A549 (cell line): ENCODE measurements around the gene NXF1. TPM values are rescaled to one million over a fixed set of nuclear protein-coding genes. Genes with fewer than 3 reads are reported as not detected.

ENCODE experiments used
- ATAC-seq, 2 experiments: fragments of 200-7000 bp in 1 of 2; fragments of >200 bp in 1 of 2; cut with Nextera tagmentation in 1 of 2; cut with Tn5 transposase in 1 of 2; 3 replicates each; pipeline versions ENCODE4 v1.8.0 to v1.9.1; 2018 to 2020; ENCODE audit warnings: mild to moderate bottlenecking in 1 of 2, moderate library complexity in 1 of 2
- CTCF ChIA-PET: fragments of 300-600 bp; sonication (Branson Sonifier 250); formaldehyde crosslinking; extraction: SDS; loops from one replicate; lab custom pipeline; 2021; ENCODE audit warnings: antibody characterized with exemption, inconsistent platforms; lab: Yijun Ruan, JAX
- POLR2A ChIA-PET: fragments of 350-600 bp; formaldehyde crosslinking; extraction: SDS; loops from one replicate; lab custom pipeline; 2021; ENCODE audit warnings: antibody characterized with exemption, inconsistent platforms; lab: Yijun Ruan, JAX
- DNase-seq, 2 experiments: peaks; one replicate each; pipeline versions ENCODE4 v3.0.0 to v3.0.0-alpha.2; 2011 to 2016; ENCODE audit warnings: low read depth in 1 of 2, low spot score in 1 of 2
- FAIRE-seq: peaks from 2 replicates; lab custom pipeline; 2011; peaks lifted over from hg19 to GRCh38; lab: Jason Lieb, UNC
- H3K27ac ChIP-seq, 2 experiments: fragments of >200 bp; sonication (Bioruptor Twin); formaldehyde crosslinking; 3 replicates each; pipeline ENCODE4 v1.5.1; 2016 to 2017
- H3K4me1 ChIP-seq: fragments of >200 bp; sonication (Bioruptor Twin); formaldehyde crosslinking; 3 replicates; pipeline ENCODE4 v1.6.1; 2016
- H3K4me2 ChIP-seq: fragments of >200 bp; sonication (Bioruptor Twin); formaldehyde crosslinking; 3 replicates; pipeline ENCODE4 v1.6.1; 2016
- H3K4me3 ChIP-seq: fragments of >200 bp; sonication (Bioruptor Twin); formaldehyde crosslinking; 3 replicates; pipeline ENCODE4 v1.5.1; 2016
- H3K9me3 ChIP-seq: fragments of >200 bp; sonication (Bioruptor Twin); formaldehyde crosslinking; 3 replicates; pipeline ENCODE4 v1.6.1; 2016
- ATOH8 ChIP-seq: fragments of 250-450 bp; sonication (Bioruptor Pico); IDR thresholded peaks from 2 replicates; pipeline ENCODE4 v1.5.0; 2020; ENCODE audit warnings: low read depth, mild to moderate bottlenecking, moderate library complexity
- BHLHE40 ChIP-seq: IDR thresholded peaks from 2 replicates; pipeline ENCODE4 v1.6.1; 2012; ENCODE audit warnings: low read depth, low read length, inconsistent platforms
- CHD4 ChIP-seq: fragments of 200-600 bp; sonication (generic); IDR thresholded peaks from 2 replicates; pipeline ENCODE4 v1.6.1; 2016; ENCODE audit warnings: antibody characterized with exemption, mild to moderate bottlenecking, borderline replicate concordance
- E2F6 ChIP-seq: IDR thresholded peaks from 2 replicates; pipeline ENCODE4 v1.6.1; 2012; ENCODE audit warnings: low read depth, borderline replicate concordance
- ESRRA ChIP-seq: fragments of 150-350 bp; IDR thresholded peaks from 2 replicates; pipeline ENCODE4 v1.6.1; 2014; ENCODE audit warnings: mild to moderate bottlenecking, low read length, borderline replicate concordance
- HDAC2 ChIP-seq: fragments of 200-600 bp; sonication (generic); IDR thresholded peaks from 2 replicates; pipeline ENCODE4 v1.6.1; 2016
- HES2 ChIP-seq: fragments of >200 bp; sonication (Bioruptor Twin); formaldehyde crosslinking; IDR thresholded peaks from 2 replicates; pipeline ENCODE4 v1.6.1; 2016
- HOXA7 ChIP-seq: fragments of 250-450 bp; sonication (Bioruptor Pico); IDR thresholded peaks from 2 replicates; pipeline ENCODE4 v1.5.0; 2020; ENCODE audit warnings: mild to moderate bottlenecking, moderate library complexity
- NFE2L2 ChIP-seq: fragments of 150-350 bp; conservative IDR thresholded peaks from 2 replicates; pipeline ENCODE4 v1.6.1; 2014; ENCODE audit warnings: low read length
- PHF8 ChIP-seq: fragments of 200-600 bp; sonication (generic); IDR thresholded peaks from 2 replicates; pipeline ENCODE4 v1.6.1; 2016; ENCODE audit warnings: low read depth, mild to moderate bottlenecking, antibody characterized with exemption, moderate library complexity, borderline replicate concordance
- POLR2AphosphoS2 ChIP-seq: conservative IDR thresholded peaks from 2 replicates; pipeline ENCODE4 v1.6.1; 2012; ENCODE audit warnings: low read length, improper control_type of control experiment, inconsistent platforms
- REST ChIP-seq: fragments of 200-600 bp; sonication (generic); IDR thresholded peaks from 2 replicates; pipeline ENCODE4 v1.6.1; 2016; ENCODE audit warnings: antibody characterized with exemption, mild to moderate bottlenecking, moderate library complexity
- RFX5 ChIP-seq: fragments of 450-650 bp; IDR thresholded peaks from 2 replicates; pipeline ENCODE4 v1.7.1; 2014; ENCODE audit warnings: antibody characterized with exemption, mild to moderate bottlenecking, moderate library complexity
- RNF2 ChIP-seq: fragments of 200-600 bp; sonication (generic); IDR thresholded peaks from 2 replicates; pipeline ENCODE4 v1.6.1; 2016; ENCODE audit warnings: low read depth, mild to moderate bottlenecking, antibody characterized with exemption, moderate library complexity, borderline replicate concordance
- SREBF2 ChIP-seq: fragments of 450-650 bp; IDR thresholded peaks from 2 replicates; pipeline ENCODE4 v1.6.1; 2014; ENCODE audit warnings: mild to moderate bottlenecking, moderate library complexity
- TP53 ChIP-seq: fragments of 250-450 bp; sonication (Bioruptor Pico); IDR thresholded peaks from 2 replicates; pipeline ENCODE4 v1.5.0; 2021; ENCODE audit warnings: mild to moderate bottlenecking, moderate library complexity
- USF2 ChIP-seq: fragments of 450-650 bp; IDR thresholded peaks from 2 replicates; pipeline ENCODE4 v1.6.1; 2014; ENCODE audit warnings: antibody characterized with exemption
- WGBS: methylation state at CpG from one replicate; pipeline ENCODE4 v1.1.6; 2017; ENCODE audit errors: missing lambda C conversion rate; 5-methylcytosine and 5-hydroxymethylcytosine counted together
- polyA plus RNA-seq, 4 experiments: library from polyadenylated mRNA; depleted of rRNA in 3 of 4; stranded (reverse); fragments of >200 nt; fragmentation: RNase III in 1 of 4; extraction: RNeasy Plus Mini Kit Qiagen cat#74134 plus additional on column Dnase treatment in 1 of 4; gene quantifications; 2 replicates in 3 of 4; 3 replicates in 1 of 4; pipeline ENCODE4 v1.2.3, GENCODE V29; 2011 to 2017

The NXF1 gene
- polyA plus RNA-seq, 2 of the 4 experiments (the other 2 are of a cell fraction): 35.5 to 47.7 TPM

GRCh38 chr11:62794201-62794775 lies 11.0 kb downstream of the NXF1 start:
- POLR2A ChIA-PET: interaction anchor here (0.7 to 1.1 kb wide), 4 partner anchors 9 to 40 kb away, joined by 3 to 4 read pairs (median 4); partner anchors contain the start of genes NXF1 and ZBTB3
- H3K4me1 ChIP-seq: peaks cover 20% of the 10 kb centered on the region
- H3K9me3 ChIP-seq: no peaks in the 10 kb centered on the region
- ATAC-seq (no peak), DNase-seq (no peak), FAIRE-seq (no peak)
- TF ChIP-seq E2F6 (no peak), USF2 (no peak), REST (no peak), TP53 (no peak), PHF8 (no peak), HOXA7 (CRISPR knock-in tag) (no peak), POLR2AphosphoS2 (no peak), RFX5 (no peak), HES2 (no peak), NFE2L2 (no peak), RNF2 (no peak), HDAC2 (no peak), SREBF2 (no peak)
- no peak overlapping the region for H3K4me3 ChIP-seq
- H3K4me2 ChIP-seq: no peak overlapping the region
- no peak overlapping the region for H3K27ac ChIP-seq
- CTCF ChIA-PET: interaction anchor here (0.9 to 4.7 kb wide), 5 partner anchors 8 to 251 kb away, joined by 3 to 49 read pairs (median 3); partner anchors contain the start of gene TMEM179B
- WGBS: 78% methylated on average over 8 of the region's 8 CpGs

GRCh38 chr11:62792202-62792575 lies 13.1 kb downstream of the NXF1 start:
- H3K4me1 ChIP-seq: peaks cover 31% of the 10 kb centered on the region
- 33% methylated on average over 11 of the region's 11 CpGs for WGBS
- H3K4me2 ChIP-seq: peak overlapping the region; percentile 87
- H3K9me3 ChIP-seq: no peaks in the 10 kb centered on the region
- peak overlapping the region; percentile 83 for H3K4me3 ChIP-seq
- FAIRE-seq: no peak
- CTCF ChIA-PET: interaction anchor here (1.1 to 7.6 kb wide), 2 partner anchors 9 to 62 kb away, joined by 3 to 69 read pairs; no protein-coding TSS in a partner anchor
- DNase-seq: no peak
- peak; percentile 1 to 3; a peak in 4 of 6 replicates for ATAC-seq
- TF ChIP-seq ESRRA (no peak), BHLHE40 (no peak), ATOH8 (CRISPR knock-in tag) (no peak), CHD4 (no peak)
- TF ChIP-seq, all 56 proteins: peak for 0
- peak overlapping the region; percentile 89; a peak in 5 of 6 replicates for H3K27ac ChIP-seq
- POLR2A ChIA-PET: interaction anchor here (0.9 to 3.7 kb wide), 2 partner anchors 16 to 49 kb away, joined by 6 to 20 read pairs; no protein-coding TSS in a partner anchor
